HG02610 (cell line): ENCODE measurements around the gene NAIF1.

Experiments used
- ATAC-seq: cut with Tn5 transposase; IDR thresholded peaks from one replicate; pipeline ENCODE4 v1.9.1; 2021; ENCODE audit warnings: mild to moderate bottlenecking, moderate library complexity; ENCODE audit not compliant: unreplicated experiment

The NAIF1 gene

DNA sequence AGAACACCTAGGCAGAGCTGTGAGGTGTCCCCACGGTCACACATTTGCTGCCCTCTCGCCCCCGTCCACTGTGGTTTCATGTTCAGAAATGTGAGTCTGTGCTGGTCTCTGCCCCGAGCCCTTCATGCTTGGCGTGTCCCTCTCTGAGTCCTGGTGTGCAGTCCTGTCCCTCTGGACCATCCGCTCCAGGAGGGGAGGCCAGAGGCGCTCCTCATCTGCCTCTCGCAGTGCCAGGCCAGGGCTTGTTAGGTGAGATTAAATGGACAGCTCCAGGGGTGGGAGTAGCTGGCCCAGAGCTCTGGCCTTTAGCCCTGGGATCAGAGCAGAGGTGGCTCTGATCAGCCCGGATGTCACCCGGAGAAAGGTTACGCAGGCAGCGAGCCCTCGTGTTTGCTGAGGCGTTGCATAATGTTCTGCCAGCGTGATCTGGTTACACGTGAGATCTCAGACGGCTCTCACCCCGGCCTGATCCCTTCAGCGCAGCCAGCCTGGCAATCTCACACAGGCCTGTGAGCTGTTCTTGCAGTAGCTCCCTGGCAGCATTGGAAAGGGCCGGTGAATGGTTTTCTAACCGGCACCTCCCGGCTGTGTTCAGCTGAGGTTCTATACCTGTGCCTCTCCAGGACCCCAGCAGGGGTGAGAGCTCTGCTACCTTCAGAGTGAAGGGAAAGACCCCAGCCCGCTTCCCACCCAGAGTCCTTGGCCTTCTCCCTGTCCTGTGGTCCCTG, 35.9 kb upstream of the NAIF1 start:
- ATAC-seq: no peak

DNA sequence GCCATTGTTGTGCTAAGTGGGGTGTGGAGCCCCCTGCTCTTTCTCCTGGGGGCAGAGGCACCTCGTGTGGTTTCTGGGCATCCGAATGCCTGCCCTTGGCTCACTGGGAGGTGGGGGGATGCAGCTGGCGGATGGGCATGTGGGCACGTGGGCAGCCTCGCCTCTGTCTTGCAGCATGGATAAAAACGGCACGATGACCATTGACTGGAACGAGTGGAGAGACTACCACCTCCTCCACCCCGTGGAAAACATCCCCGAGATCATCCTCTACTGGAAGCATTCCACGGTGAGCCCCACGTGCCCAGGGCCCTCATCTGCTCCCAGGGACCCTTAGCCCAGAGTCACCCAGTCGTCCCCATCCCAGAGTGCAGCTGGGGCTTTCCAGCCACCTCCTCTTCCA, 35.1 kb upstream of the NAIF1 start:
- ATAC-seq: no peak

DNA sequence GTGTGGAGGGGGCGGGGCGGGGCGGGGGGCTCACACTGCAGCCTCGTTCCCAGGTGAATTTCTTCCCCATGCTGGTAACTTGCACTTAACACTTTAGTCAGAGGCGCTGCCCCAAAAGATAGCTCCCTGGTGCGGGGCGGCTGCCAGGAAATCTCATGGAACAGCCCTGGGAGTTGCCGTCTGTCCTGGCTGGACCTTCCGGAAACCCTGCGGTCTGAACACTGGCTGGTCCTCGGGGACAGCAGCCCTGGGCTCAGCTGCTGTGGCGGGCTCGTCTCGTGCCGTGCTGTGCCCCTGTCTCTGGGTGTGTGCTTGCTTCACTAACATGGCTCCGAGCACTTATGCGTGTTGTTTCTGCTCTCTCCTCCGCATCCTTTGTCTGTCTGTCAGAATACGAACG, 34.6 kb upstream of the NAIF1 start:
- no peak for ATAC-seq

DNA sequence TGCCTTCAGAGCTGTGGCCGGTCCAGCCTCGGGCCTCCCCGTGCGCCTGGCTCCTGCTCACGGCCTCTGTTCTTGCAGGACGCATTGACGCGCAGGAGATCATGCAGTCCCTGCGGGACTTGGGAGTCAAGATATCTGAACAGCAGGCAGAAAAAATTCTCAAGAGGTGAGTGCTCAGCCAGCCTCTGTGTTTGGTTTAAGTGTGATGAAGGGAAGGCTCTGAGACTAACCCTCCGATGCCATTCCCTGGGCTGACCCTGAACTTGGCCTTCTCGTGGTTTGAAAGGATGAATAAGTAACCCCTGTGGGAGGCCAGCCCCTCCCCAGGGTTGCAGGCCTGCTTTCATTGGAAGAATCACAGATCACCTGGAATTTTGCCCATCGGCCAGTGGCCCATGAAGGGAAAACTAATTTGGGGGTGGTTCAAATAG, 34.1 kb upstream of the NAIF1 start:
- ATAC-seq: no peak

DNA sequence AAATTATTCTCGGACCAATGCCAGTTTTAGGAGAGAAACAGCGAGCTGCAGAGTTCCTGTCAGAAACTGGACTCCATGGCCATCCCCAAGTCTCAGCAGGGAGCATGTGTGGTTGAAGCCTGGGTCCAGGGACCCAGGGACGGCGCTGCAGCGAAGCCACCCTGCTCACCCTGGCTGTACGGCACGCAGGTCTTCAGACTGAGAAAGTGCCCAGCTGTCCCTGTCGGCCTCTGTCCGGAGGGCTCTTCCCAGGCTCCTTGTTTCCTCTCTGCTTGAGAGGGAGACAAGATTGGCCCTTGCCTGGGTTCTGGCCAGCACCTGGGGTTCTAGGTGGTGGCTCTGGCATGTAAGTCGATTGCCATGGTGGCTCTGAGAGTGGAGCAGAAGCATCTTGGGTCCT, 33.5 kb upstream of the NAIF1 start:
- no peak for ATAC-seq

DNA sequence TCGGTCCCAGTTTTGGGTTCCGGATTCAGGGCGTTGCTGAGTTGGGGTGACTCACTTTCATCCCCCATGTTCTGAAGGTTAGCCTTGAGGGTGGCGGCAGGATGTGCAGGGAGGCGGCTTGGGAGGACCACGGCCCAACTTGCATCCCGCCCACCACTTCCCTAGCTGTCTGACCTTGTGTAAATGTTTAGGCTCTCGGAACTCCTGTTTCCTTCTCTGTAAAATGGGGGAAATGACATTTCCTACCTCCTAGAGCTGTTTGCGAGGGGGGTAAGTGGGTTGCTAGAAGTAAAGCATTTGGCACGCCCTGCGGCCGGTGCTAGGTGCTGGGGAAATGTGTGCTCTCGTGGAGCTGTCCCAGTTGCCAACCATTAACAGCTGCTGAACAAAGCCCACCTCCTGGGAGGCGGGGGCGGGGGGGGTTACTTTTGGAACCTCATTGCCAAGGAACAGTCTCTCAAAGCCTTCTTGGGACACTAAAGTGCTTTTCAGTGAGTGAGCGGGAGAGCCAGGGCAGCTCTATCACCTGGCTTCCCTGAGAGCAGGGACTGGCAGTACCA, 32.9 kb upstream of the NAIF1 start:
- ATAC-seq: no peak

DNA sequence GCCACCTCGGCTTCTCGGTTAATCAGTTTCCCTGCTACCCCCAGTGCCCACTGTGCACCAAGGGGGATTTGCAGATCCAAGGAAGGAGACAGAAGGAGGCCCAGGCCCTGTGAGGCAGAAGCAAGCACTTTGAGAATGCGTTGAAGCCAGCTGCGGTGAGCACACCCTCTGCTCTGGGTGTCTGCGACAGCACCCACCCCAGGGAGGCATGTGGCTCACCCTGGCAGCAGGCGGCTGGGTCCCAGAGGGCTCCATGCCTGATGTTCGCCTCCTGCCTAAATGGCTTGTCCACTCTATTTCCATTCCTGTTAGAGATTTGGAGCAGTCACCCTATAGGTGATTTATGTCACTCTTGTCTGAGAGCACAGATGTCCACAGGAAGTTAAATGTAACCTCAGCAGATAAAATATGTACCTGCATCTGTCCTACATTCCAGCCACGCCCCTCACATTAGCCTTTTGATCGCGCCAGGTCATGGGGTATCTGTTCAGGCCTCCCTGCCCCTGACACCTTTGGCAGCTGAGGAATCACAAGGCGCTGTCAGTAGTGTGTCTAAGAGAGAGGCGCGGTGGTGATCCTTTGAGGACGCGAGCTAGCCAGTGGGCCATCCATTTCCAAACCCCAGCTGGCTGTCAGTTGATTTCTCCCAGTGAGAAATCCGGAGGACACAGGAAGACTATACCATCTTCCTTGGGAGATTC, 32.3 kb upstream of the NAIF1 start:
- no peak for ATAC-seq

DNA sequence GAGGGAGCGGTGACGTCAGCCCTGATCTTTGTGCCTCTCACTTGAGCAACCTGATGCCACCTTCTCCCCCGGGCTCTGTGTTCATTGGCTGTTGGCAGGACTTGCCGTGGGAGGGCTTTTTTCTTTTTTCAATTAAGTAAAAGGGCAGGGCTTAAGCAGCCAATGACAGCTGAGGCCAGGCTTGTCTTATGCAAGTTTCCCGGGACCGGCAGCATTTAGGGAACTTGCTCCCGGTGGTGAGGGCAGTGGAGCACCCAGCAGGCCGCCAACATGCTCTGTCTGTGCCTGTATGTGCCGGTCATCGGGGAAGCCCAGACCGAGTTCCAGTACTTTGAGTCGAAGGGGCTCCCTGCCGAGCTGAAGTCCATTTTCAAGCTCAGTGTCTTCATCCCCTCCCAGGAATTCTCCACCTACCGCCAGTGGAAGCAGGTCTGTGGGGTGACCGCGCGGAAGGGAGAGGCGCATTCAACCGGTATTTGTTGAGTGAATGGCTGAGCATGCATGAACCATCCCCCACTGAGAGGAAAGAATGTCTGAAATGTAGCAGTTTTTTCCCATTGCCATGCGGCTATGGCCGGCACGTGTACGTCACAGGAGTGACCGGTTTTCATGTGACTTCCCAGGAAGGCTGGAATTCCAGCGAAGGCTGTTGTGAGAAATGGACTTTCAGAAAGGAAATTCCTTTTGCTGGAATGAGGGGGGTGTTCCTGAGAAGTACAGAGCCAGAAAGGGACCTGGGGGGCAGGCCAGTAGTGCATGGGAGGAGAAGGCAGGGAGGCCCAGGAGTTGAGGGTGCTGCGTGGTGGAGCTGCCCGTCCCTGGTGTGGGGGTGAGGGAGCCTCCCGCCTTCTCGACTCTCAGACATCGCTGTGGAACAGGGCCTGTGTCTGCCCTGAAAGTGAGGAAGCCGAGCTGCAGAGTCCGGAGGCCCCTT, 31.4 kb upstream of the NAIF1 start:
- no peak for ATAC-seq

DNA sequence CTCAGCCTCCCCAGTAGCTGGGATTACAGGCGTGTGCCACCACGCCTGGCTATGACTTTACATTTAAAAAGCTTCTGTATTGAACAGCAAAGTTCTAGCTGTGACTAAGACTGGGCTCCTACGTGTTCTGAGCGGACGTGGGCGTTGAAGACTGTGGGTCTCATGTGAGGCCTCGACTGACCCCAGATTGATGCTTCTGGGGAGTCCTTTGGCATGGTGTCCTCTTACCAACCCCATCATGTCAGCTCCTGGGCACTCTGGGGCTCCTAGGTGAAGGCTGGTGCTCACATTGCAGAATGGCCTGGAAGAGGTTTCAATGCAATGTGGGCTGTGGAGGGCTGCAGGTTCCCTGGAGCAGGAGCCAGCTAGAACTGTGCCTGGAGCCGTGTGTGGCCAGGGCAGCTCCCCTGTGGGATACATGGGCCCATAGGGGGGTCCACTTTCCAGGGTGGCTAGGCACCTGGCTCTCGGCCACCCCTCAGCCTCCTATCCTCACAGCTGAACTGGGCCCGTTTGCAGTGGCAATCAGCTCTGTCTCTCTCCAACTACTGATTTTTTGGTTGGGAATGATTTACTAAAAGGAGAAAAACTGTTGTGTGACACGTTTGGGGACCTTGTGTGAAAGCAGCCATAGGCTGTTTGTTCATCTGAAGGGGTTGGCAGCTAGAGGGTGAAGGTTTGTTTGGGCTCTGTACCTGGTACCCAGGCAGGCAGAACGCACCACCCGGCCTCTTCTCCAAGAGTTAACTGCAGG, 30.6 kb upstream of the NAIF1 start:
- no peak for ATAC-seq

DNA sequence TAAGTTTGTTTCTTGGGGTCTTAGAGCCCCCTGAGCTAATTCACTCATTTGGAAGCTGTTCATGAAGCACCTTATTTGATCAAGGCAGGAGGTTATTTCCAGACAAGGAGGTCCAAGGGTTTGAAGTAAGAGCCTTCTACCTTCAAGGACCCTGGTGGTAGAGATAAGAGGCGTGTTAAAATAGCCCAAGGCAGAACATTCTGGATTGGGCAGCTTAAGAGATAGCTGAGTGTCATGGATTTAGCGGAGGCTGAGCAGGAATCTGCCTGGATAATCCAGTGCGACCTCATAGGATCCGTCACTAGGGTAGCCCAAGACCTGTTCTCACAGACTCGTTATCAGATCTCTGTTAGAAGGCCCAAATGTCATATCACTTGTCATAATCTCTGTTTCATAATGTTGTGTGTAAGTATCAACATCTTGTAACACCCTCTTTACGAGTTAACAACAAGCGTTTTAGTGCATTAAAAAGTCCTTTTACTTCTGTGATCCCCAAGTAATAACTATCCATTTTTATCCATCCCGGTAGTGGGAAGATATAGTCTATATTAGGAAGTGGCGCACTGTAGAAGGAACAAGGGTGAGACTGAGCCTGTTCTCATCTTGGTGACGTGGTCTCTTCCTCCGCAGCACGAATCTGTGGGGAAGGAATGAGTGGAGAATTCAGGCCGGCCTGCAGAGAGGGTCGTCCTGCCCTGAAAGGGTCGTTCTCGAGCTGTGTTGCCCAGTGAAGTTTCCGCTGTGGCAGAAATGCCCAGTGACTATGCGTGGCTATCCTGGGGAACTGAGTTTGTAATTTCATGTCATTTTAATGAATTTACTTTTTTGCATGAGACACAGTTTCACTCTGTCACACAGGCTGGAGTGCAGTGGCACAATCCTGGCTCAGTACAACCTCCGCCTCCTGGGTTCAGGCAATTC, 29.8 kb upstream of the NAIF1 start:
- ATAC-seq: no peak

DNA sequence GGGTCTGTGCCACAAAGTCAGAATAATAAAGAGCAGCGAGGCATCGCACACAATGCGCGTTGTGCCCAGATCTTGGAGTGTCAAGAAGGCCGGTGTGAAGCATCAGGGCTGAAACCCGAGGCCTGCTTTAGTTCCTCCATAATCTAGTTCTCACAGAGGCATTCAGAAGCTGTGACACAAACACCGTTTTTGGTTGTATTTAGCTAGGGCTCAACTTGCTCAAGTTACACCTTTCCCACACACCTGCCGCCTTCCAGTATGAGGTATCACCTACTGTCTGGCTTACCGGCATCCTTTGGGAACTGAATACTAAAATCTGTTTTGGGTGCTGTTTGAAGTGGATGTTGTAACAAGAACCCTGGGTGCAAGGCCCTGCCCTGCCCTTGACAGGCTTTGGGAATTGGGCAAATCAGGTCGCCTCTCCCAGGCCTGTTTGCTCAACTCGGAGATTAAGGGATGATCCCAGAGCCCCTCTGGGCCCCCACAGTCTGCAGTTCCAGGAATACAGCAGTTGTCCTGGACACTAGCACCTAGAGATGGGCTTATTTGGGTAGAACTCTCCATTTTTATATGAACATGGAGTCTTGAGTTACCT, 27.9 kb upstream of the NAIF1 start:
- no peak for ATAC-seq

DNA sequence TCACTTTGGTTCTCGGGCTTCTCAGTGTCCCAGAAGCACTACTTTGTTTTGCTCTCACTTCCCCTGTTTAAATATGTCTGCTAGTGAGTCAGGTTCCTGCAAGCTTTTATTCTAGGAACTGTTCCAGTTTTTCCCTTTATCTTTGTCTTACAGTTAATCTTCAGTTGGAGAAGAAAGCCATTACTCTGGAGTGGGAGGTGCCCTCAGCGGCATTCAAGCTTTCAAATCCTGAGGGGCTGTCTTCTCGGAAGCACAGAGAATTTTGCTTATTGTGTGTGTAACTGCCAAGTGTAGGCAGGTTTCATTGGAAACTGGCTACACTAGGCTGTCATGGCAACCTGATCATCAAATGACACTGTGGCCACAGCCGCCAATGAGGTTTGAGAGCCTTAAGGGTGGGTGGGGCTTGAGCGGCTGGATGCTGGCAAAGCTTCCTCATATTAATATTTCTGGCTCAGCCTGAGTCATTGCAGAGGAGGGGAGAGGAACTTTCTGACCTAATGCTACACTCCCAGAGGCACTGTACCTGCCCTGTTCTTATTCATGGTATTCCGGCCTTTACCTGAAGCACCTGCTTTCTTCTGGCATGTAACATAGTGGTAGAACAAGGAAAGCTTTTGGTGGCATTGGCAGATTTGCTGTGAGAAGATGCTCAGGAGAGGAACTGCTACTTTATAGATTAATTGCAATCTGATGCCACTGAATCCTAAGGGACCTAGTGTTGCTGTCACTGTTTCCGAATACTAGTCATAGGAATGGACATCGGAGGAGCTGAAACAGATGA, 27.2 kb upstream of the NAIF1 start:
- peak; percentile 90 for ATAC-seq

DNA sequence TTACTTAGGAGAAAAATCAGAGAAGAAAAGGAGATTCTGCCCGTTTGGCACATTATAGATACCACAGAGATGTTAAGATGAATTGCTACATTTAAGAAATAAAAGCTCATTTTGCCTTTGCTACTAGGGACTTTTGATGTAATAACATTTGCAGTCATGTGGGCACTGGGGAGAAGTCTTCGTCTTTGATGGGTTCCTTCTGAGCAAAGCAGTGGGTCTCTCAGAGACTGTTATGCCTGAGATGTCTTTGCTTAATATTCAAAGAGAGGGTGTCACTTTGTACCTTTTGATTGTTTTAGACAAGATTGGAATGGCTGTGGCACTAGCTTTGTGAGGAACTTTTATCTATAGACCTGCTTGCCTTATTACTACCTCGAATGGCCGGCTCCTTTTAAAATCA, 25.9 kb upstream of the NAIF1 start:
- ATAC-seq: no peak

DNA sequence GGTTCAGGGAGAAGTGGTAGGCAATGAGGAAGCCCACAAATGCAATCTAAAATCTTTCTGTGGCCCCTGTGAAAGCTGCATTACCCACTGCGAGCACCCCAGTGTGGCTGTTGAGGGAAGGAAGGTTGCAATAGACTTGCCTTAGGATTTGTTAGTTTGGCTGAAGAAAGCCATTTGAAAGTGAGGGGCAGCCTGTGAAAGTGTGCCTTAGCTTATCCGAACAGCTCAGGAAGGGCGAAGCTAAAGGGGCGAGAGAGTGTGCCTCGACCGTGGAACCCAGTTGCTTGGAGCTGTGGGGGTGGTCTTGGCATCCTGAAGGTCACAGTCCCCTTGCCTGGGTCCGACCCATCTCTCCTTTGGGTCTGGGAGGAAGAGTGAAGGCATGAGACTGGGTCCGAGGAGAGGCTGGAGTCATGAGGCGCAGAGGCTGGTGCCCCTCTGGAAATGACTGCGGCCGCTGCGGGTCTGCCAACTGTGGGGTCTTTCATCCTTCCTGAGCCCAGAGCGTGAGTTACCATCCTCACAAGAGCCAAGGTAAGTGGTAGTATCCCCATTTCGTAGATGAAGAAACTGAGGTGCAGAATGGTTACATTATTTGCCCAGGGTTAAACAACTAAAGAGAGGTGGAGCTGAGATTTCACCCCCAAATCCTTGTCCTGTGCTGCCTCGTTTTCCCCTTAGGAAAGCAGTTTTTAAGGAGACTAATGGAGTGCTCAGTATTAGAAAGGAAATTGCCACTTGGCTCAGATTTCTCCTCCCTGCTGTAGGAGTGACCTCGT, 25.3 kb upstream of the NAIF1 start:
- ATAC-seq: no peak

DNA sequence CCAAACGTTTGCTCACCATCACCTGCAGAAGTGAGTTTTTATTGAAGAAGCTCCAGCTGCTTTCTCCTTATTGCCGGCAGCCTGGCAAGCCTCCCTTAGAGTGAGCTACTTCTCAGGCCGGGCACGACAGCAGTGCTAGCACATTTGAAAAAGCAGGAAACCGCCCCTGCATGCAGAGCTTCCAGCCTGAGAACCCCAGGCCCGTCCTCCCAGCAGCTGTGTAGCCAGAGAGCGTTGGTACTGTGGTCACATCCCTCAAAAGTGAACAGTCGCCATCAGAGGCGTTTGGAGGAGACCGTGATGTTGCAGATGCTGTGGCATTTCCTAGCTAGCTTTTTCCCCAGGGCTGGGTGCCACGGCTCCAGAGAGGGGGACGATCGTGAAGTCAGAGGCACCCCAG, 24.5 kb upstream of the NAIF1 start:
- no peak for ATAC-seq

DNA sequence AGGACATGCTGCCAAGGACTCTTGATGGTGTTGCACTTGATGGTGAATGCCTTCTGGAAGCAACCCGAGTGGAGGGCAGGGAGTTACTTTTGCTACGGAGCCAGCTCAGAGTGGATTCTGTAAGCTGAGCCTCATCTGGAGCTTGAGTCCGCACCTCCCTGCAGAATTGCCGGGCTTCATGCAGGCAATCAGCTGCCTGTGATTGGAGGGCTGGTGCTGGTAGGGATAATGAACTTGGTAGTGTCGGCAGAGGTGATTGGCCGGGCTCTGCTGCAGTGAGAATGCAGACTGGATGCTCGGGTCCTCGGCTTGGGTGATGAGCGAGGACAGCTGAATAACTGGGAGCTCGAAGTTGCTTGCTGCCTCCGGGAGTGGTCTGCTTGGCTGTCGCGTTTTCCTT, 24.0 kb upstream of the NAIF1 start:
- ATAC-seq: no peak

DNA sequence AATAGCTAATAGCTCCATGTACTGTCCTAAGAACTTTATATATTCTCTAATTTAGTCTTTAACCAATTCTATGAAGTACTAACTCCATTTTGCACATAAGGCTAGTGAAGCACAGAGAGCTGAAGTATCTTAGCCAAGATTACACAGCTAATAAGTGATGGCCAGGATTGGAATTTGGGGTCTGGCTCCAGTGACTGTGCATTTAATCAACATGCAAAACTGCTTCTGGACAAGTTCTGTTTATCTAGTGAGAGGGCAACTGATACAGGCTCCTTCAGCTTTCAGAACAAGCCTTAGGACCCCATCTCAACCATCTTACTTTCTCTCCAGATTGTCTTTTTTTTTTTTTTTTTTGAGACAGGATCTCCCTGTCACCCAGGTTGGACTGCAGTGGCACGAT, 22.2 kb upstream of the NAIF1 start:
- no peak for ATAC-seq
